ENCODE results near the gene CDK5RAP2. TPM values are rescaled to one million over a fixed set of nuclear protein-coding genes. Genes with fewer than 3 reads are reported as not detected.
"Not testable (repeated sequence)": the region's sequence is repeated elsewhere in the genome, so short reads cannot be mapped to it uniquely, and the experiment has no call there.

Gene CDK5RAP2
- 10 to 100 TPM; 49.8 to 72.9 (median 61.3) TPM for polyA plus RNA-seq (ENCODE audit: insufficient read length in 4 of 4)

DNA sequence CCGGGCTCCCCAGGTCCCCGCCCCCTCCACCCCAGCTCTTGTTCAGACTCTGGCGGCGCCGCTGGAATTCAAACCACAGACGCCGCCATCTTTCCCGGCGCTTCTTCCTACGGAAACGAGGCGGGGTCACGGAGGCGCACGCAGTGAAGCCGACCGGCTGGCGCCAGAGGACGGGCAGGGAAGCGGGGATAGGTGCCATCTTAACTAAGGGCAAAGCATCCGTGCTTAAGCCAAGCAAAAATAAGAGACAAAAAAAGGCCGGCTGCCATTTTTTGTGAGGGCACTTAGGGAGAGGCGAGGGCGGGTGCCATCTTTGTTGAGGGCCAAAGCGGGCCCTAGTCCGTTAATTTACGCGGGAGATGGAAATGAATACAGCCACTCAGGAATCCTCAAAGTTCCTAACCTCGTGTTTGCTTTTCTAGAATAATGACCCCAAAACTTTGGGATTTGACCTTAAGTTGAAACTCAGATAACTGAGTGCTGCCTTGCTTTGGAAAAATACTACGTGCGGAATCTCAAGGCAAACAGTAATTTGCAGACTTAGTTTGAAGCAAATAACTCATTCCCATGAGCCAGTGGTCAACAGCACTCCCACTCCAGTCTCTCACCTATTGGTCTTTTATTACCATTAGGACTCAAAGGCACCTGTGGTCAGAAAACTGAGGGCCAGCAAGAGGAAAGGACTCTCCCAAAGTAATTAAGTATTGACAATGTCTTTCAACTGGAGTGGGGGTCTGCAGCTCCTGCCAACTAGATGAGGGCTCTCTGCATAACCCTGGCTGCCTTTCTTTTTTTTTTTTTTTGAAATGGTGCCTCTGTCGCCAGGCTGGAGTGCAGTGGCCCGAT, at the start of gene CDK5RAP2:
Gene CDK5RAP2, minus strand, starts transcription at position 117 of the 846 bp plus-strand sequence. CDS start 189 bp downstream, outside the sequence.
- DNase-seq (ENCODE audit: low read depth in 4 of 4, low spot score in 2 of 4) = peak; percentile 86 to 97 (median 90)

DNA sequence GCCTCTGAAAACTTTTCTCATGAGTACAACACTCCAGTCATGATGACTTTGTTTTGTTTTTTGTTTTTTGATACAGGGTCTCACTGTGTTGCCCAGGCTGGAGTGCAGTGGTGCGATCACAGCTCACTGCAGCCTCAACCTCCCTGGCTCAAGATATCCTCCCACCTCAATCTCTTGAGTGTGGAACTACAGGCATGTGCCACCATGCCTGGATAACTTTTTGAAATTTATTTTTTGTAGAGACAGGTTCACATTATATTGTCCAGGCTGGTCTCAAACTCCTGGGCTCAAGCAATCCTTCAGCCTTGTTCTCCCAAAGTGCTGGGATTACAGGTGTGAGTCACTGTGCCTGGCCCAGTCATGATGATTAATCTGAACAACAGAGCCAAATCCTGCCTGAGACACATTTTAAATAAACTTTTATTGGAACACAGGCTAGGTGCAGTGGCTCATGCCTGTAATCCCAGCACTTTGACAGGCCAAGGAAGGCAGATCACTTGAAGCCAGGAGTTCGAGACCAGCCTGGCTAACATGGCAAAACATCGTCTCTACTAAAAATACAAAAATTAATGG, 49.0 kb upstream of the CDK5RAP2 start:
- not testable (repeated sequence) for DNase-seq (ENCODE audit: low read depth in 4 of 4, low spot score in 2 of 4)

DNA sequence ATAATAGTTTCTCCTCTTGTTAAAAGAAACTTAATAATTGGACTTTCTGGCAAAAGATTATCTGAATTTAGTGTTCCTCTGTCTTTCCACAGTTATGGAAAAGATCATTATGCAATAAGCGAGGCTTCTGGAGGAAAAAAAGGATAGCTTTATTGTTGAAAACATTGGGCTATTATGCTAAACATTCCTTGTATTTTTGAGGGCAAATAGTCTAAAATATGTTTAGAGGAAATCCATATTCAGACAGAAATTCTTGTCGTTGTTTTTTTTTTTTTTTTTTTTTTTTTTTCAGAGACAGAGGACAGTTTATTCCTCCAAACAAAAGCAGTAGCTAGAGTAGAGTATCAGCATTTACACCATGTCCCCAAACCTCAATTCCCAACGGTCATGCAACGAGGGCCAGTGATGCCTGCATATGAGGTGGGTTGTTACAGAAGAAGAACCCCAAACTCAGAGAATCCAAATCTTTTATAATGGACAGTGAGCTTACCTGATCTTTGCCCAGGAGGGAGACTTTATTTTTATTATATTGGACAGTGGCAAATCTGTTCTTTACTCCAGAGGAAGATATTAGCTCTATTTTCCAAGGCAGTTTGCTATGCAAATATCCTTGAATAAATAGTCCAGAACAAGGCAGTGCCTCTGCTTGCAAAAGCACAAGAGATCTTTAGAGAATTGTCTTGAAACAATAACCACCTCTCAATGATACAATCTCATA, 48.4 kb upstream of the CDK5RAP2 start:
- DNase-seq (ENCODE audit: low read depth in 4 of 4, low spot score in 2 of 4) = no peak

DNA sequence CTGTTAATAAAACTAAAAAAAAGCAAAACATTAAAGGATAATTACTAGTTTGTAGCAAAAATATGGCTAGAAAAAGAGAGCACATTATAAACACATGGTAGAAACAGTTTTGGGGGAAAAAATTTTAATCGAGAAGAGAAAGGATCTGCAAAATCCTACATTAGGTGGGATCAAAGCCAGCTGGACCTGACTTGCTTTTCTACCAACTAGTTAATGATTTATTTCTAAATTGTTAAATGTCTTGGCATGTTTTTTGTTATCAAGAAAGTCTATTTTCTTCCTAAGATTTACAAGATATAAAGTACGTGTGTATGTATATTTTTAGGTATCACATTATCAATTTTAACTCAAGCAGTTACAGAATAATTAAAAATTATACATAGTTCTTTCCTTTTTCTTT, 47.1 kb upstream of the CDK5RAP2 start:
- DNase-seq (ENCODE audit: low read depth in 4 of 4, low spot score in 2 of 4) = no peak

DNA sequence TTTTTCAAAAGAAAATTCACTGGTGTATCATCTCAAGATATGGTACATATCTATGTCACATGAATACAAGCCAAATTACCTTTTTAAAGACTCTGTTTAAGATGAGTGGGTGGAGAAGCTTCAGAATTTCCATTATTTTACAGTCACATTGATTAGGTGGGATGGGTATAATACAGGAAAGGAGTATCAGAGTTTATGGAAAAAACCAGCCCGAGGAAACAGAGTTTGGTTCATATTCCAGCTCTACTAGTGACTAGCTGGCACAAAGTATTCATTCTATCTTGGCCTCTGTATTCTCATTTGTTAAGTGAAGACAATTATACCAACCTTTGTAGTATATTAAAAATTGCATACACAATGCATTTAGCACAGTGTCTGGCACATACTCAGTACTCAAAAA, 46.5 kb upstream of the CDK5RAP2 start:
- no peak for DNase-seq (ENCODE audit: low read depth in 4 of 4, low spot score in 2 of 4)

DNA sequence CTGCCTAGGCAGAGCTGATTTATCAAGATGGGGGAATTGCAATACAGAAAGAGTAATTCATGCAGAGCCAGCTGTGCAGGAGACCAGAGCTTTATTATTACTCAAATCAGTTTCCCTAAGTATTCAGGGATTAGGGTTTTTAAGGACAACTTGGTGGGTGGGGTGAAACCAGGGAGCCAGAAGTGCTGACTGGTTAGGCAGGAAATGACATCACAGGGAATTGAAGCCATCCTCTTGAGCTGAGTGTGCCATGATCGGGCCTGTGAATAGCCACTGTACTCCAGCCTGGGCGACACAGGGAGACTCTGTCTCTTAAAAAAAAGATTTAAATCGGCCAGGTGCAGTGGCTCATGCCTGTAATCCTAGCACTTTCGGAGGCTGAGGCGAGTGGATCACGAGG, 45.3 kb upstream of the CDK5RAP2 start:
- DNase-seq (ENCODE audit: low read depth in 4 of 4, low spot score in 2 of 4) = no peak

DNA sequence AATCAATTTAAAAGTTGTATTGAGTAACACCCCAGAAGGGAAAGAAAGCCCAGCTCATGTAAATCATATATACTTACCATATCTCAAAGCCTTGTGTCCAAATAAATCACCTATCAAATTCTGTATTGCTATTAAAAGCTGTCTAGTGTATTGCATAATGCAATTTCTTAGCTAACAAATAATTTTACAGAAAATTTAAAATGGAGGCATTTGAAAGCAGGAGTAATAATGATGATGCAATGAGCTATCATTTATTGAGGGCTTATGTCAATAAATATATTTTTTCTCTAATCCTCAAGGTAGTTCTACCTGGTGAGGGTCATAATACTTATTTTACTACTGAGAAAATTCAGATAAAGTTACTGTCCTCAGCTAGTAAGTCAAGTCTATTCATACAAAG, 42.8 kb upstream of the CDK5RAP2 start:
- no peak for DNase-seq (ENCODE audit: low read depth in 4 of 4, low spot score in 2 of 4)

DNA sequence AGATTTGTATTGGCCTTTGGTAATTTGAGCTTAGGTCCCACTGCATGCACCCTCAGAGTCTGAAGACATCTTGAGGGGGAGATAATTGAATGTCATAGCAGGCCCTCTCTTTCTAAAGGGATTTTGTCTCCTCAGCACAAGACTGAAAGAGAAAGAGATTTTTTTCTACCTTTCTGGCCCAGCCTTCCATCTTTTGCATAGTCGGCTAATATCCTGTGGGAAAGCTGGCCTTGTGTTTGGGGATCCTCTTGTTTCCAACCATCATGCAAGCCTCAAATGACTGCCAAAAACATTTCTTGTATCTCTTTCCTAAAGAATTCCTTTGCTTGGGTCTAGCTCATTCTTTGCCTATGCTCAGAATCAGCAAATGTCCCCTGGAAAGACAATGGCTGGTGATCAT, 42.0 kb upstream of the CDK5RAP2 start:
- no peak for DNase-seq (ENCODE audit: low read depth in 4 of 4, low spot score in 2 of 4)

DNA sequence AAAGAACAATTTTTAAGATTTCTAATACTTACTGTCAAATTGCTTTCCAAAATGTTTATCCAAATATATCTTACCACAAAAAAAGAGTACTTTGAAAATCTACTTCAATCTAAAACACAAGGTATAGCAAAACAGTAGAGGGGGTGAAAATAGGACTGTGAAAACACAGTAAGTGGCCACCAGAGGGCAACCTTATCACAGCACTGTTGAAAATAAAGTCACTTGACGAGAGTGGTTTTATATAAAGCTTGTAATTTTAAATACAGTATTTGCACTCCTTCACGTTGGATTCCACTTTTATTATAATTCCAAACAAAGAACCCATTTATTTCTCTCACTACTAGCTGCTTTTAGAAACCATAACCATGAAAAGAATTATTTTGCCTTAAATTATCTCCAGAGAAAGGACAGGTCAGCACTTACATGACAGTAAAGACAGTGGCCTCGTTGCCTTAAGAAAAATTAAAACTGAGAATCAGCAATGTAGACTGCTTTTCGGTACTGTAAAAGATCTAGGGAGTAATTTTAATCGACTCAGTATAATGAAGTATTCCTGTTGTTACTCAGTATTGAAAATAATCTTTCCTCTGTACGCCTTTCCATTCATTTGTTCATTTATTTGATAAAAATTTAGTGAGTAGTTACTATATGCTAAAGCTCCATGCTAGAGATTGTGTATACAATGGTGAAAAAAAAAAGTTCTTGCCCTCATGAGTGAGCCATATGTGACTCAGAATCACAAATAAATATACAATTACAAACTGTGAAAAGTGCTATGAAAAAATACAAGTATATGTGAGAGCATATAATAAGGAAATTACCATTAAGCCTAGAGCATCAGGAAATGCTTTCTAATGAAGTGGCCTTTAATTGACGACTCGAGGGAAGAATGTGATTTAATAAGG, 40.0 kb upstream of the CDK5RAP2 start:
- peak; percentile 20 to 55 (median 49) for DNase-seq (ENCODE audit: low read depth in 4 of 4, low spot score in 2 of 4)

DNA sequence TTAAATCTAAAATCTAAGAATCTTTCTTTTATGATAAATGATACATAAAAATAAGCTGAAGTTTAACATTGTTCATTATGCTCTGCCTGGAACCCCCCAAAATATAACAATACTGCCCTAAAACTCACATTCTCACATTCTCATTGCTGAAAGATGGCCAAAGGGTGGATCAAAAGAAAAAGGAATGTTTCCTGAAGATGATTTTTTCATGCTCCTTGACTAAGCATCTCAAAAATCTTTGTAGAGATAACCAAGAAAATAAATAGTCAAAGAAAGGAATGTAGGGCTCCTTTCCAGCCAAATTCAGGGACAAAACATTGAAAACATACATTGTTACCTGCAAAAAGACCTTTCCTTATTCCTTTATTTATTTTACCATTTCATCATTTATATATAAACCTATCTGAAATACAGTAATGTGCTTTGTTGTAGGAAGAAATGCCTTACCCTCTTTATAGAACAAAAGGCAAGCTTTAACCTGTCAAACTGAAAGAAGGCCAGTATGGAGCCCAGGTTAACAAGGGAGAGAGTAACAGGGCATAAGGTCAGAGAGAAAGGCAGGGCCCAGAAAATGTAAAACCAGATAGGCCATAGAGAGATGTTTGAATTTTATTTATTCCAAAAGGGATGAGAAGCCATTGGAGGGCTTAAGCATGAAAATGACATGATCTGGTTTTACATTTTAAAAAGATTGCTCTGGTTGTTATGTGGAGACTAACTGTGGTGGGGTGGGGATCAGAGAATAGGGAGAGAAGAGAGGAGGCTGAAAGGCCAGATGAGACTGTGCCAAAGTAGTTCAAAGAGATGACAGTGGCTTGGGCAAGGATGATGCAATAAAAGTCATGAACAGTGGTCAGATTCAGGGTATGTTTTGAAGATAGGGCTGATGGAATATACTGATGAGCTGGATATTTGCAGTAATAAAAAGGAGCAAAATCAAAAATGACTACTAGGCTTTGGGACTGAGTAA, 37.3 kb upstream of the CDK5RAP2 start:
- no peak for DNase-seq (ENCODE audit: low read depth in 4 of 4, low spot score in 2 of 4)

DNA sequence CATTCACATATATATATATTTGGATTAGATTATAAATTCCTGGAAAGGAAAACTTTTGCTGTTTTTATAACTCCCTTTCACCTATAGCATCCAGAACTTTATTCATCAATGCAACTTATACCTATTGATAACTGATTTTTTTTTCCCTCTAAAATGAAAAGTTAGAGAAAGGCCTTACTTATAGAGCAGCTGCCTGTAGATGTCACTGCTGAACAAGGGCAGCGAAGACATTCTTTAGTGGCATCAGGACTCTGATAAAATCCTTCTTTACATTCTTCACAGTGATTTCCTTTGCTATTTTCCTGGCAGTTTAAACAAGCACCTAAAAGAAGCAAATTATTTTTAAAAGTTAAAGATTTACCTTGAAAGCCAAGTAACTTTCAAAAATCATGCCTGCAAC, 32.3 kb upstream of the CDK5RAP2 start:
- DNase-seq (ENCODE audit: low read depth in 4 of 4, low spot score in 2 of 4) = no peak

DNA sequence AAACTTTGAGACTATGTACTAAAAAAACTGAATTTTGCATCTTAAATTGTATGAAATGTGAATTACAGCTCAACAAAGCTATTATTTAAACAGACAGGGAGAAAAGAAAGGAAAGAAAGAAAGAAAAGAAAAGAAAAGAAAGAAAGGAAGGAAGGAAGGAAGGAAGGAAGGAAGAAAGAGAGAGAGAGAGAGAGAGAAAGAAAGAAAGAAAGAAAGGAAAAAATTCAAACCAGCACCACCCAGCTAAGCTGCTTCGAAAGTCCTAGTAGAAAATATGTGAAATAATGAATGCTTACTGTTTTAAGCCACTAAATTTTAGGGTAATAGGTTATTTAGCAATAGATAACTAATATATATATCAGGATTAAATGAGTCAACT, 31.7 kb upstream of the CDK5RAP2 start:
- DNase-seq (ENCODE audit: low read depth in 4 of 4, low spot score in 2 of 4) = no peak

DNA sequence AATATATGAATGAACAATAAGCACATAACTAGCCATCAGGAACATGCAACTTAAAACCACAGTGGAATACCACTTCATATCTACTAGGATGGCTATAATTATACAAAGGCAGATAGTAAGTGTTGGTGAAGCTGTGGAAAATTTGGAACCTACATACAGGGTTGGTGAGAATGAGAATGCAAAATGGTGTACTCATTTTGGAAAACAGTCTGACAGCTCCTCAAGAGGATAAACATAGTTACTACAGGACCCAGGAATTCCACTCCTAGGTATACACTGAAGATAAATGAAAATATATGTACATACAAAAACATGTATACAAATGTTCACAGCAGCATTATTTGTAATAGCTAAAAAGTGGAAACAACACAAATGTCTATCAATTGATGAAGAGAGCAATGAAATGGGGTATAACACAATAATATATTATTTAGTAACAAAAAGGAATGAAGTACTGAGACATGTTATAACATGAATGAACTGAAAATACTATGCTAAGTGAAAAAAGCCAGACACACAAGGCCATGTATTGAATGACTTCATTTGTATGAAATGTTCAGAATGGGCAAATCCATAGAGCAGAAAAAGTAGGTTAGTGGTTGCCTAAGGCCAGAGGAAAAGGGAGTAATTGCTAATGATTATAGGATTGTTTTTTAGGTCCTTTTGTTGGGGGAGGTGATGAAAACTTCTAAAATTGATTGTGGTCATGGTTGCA, 31.2 kb upstream of the CDK5RAP2 start:
- no peak for DNase-seq (ENCODE audit: low read depth in 4 of 4, low spot score in 2 of 4)

DNA sequence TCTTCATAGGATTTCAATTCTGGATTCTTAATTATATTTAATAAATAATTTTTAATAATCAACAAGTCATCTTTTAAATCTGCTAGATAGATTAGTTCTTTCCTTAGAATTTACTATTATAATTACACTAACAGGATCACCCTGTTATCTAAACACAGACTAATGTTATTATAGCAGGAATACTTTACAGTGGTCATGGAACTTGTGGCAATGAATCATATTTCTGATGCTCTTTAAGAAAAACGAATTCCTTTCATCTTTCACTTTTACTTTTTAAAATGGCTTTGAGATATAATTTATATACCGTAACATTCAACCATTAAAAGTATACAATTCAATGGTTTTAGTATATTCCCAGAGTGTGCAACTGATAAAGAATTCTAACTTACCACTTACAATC, 29.7 kb upstream of the CDK5RAP2 start:
- no peak for DNase-seq (ENCODE audit: low read depth in 4 of 4, low spot score in 2 of 4)

DNA sequence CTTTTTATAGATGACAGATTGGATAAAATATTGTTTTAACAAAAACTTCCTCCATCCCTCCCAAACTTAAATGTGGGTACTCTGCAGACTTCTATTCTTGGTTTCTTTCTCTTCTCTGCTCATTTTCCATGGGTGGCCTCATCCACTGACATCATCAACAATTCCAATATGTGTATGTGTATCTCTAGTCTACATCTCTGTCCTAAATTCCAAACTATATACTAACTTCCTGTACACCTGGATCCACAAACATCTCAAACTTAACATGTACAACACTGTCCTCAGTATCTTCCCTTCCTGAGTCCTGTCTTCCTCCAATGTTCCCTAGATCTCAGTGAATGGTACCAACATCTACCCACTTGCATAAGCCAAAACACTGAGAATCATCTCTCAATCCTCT, 28.5 kb upstream of the CDK5RAP2 start:
- no peak for DNase-seq (ENCODE audit: low read depth in 4 of 4, low spot score in 2 of 4)

DNA sequence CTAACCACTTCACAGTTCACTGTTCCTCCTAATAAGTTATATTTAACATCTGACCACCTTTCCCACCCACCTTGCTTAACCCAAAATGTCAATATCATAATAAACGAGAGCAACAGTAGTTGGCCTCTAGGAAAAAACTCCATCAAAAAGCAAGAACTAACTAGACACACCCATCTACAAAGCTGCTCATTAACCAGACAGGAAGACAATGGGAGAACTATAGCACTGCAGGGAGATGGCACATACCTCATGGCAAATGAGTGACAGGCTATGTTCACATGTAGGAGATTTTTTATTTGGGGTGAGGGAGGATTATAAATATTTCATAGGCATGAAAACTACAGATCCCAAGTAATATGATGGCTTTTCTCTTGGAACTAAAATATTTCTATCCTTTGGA, 23.6 kb upstream of the CDK5RAP2 start:
- DNase-seq (ENCODE audit: low read depth in 4 of 4, low spot score in 2 of 4) = no peak

DNA sequence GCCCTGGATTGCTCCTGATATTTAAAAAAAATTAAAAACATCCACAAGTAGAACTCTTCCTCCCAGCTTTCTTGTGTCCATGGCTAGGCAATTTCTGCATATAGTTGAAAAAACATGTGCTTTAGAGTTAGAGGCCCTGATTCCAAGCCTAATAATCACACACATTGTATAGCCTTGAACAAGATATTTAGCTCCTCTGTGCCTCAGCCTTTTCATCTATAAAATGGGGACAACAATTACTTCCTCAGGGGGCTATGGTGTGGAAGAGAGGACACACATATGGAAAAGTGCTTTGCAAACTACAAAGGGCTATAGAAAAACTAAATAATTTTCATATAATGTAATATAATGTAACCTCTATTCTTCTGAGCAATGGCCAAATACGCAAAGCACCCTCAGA, 23.0 kb upstream of the CDK5RAP2 start:
- DNase-seq (ENCODE audit: low read depth in 4 of 4, low spot score in 2 of 4) = no peak

DNA sequence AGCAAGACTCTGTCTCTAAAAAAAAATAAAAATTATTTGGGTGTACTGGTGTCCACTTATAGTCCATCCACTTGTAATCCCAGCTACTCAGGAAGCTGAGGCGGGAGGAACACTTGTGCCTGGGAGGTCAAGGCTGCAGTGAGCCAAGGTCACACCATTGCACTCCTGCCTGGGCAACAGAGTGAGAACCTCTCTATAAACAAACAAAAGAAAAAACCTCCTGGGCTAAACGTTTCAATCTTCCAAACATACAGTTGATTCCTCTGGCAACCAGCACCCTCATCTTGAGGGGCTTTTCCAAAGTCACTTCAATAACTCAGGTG, 13.9 kb upstream of the CDK5RAP2 start:
- DNase-seq (ENCODE audit: low read depth in 4 of 4, low spot score in 2 of 4) = no peak
